ENCODE measurements around the gene CUX1.

DNA sequence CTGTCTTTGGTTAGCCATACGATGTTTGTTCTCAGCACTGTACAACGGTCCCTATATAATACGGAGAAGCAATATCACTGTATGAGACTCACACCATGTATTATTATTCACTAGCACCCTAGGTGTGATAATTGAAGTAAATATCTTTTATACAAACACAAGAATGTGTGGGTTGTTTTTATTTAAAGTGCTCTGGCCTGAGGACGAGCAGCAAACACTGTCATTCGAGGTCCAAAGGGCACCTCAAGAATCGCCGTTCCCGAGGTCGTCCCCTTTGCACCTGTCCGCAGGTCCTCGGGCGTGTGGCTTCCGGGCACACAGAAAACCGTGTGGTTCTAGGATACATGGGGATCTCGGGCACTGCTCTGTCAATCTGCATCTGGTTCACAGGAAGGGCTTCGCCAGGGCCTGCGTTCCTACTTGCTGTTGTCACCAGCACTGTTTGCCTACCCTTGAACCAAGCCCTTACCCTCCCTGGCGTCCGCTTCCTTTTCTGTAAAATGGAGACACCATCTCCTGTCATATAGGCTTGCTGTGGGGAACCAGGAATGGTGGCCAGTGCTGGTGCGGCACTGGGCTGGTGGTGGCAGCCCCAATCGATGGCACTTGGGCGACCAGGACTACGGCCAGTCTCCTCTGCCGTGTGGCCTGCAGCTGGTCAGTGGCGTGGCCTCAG is 440.8 kb downstream of the CUX1 start:
- no peak for TF ChIP-seq EP300 (IDR thresholded peaks at IDR 0.05)
- TF ChIP-seq POLR2A (IDR thresholded peaks at IDR 0.05) = no peak

Data from ovary (tissue), 1 donor.